GM18498 (cell line): ENCODE data around the gene BAIAP2L2.
"Not testable (repeated sequence)": the region's sequence is repeated elsewhere in the genome, so short reads cannot be mapped to it uniquely, and the experiment has no call there.

Experiments
- ATAC-seq: cut with Tn5 transposase; IDR thresholded peaks from one replicate; pipeline ENCODE4 v1.9.1; 2021; ENCODE audit warnings: mild to moderate bottlenecking, moderate library complexity; ENCODE audit not compliant: unreplicated experiment

Gene BAIAP2L2, protein sequence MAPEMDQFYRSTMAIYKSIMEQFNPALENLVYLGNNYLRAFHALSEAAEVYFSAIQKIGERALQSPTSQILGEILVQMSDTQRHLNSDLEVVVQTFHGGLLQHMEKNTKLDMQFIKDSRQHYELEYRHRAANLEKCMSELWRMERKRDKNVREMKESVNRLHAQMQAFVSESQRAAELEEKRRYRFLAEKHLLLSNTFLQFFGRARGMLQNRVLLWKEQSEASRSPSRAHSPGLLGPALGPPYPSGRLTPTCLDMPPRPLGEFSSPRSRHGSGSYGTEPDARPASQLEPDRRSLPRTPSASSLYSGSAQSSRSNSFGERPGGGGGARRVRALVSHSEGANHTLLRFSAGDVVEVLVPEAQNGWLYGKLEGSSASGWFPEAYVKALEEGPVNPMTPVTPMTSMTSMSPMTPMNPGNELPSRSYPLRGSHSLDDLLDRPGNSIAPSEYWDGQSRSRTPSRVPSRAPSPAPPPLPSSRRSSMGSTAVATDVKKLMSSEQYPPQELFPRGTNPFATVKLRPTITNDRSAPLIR

DNA sequence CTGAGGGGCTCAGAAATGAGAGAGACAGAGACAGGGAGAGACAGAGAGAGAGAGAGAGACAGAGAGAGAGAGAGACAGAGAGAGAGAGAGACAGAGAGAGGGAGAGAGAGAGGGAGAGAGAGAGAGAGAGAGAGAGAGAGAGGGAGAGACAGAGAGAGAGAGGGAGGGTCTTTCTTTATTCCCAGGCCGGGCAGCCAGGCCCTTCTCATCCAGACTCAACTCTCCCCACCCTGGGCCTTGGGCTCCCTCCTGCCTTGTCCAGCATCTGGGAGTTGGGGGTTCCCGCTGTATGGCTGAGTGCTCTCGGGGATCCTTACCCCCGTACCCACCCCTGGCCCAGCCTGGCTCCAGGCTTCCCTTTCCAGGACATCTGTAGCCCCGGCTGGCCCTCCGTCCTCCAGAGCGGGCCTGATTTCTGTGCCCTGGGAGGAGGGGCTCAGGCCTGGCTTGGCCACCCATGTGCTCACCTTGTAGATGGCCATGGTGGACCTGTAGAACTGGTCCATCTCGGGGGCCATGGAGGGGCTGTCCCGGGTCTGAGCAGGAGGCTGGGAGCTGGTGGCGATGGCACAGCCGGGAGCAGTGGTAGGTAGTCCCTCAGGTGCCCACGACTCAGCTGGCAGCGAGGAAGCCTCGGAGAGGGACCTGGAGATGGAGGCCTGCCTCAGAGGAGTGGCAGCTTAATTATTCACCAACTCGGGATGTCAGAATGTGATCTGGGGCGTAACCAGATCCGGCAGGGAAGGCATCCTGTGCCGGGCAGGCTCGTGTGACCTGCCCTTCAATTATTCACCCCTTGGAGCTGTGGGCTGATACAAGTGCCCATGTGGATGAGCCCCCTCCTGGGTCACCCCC lies at the start of gene BAIAP2L2:
BAIAP2L2 (minus strand) TSS at position 677 of the 855 bp plus-strand sequence; CDS start at position 518, 159 bp downstream.
- no peak for ATAC-seq

DNA sequence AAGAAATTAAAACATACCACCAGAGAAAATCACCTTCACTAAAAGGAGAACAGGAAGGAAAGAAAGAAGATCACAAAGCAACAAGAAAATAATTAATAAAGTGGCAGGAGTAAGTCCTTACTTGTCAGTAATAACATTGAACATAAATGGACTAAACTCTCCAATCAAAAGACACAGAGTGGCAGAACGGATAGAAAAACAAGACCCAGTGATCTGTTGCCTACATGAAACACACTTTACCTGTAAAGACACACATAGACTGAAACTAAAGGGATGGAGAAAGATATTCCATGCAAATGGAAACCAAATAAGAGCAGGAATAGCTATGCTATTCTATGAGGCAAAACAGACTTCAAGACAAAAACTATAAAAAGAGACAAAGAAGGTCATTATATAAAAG lies 45.2 kb upstream of the BAIAP2L2 start:
- ATAC-seq = no peak

DNA sequence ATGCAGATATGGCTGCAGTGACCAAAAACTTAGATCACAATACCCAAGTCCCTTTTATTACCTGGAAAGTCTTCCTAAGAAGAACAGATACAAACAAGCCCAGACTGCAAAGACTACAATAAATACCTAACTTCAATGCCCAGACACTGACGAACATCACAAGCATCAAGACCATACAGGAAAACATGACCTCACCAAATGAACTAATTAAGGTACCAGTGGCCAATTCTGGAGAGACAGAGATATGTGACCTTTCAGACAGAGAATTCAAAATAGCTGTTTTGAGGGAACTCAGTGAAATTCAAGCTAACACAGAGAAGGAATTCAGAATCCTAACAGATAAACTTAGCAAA lies 44.1 kb upstream of the BAIAP2L2 start:
- ATAC-seq = not testable (repeated sequence)

DNA sequence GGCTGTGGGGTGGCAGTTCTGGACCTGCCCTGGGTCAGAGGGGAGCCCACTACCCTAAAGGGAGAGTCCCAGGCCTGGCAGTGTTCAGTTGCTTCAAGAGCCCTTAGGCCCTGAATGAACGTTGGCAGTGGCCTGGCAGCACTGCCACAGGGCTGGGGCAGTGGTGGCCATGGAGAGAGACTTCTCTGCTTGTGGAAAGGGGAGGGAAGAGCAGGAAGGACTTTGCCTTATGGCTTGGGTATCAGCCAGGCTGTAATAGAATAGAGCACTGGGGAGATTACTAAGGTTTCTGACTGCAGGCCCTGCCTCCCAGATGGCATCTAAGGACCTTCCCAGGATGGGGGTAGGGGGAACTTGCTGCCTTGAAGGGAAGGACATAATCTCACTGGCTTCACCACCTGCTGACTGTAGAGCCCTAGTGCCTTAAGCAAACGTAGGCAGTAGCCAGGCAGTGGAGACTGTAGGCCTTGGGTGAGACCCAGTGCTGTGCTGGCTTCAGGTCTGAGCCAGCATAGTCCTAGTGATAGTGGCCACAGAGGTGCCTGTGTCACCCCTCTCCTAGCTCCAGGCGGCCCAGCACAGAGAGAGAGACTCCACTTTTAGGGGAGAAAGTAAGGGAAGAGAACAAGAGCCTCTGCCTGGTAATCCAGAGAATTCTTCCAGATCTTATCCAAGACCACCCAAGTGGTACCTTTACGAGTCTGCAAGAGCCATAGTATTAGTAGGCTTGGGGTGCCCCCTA lies 43.5 kb upstream of the BAIAP2L2 start:
- no peak for ATAC-seq

DNA sequence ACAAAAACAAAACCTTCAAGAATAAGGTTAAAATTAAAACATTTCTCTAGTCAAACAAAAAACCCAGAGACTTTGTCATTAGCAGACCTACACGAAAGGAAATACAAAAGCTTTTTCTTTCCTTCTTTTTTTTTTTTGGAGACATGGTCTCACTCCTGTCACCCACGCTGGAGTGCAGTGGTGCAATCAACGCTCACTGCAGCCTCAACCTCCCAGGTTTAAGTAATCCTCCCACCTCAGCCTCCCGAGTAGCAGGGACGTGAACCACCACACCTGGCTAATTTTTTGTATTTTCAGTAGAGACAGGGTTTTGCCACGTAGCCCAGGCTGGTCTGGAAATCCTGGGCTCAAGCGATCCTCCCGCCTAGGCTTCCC lies 40.6 kb upstream of the BAIAP2L2 start:
- ATAC-seq = no peak

DNA sequence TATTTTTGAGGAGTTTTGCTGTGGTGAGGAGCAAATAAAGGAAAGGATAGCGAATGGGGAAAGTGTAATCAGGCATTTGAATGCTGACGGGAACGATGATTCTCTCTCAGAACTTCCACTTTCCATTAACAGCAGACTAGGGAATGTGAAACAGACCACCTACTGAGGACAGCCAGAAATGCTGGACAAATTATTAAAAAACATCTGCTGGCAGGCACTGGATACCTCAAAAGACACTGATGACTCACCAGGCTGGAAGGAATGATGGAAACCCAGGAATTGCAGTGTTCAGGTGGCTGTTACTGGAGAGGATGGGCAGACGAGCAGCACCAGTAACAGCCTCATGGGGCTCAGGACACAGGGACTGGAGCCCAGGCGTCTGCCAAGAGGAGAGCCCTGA lies 37.8 kb upstream of the BAIAP2L2 start:
- ATAC-seq = no peak

DNA sequence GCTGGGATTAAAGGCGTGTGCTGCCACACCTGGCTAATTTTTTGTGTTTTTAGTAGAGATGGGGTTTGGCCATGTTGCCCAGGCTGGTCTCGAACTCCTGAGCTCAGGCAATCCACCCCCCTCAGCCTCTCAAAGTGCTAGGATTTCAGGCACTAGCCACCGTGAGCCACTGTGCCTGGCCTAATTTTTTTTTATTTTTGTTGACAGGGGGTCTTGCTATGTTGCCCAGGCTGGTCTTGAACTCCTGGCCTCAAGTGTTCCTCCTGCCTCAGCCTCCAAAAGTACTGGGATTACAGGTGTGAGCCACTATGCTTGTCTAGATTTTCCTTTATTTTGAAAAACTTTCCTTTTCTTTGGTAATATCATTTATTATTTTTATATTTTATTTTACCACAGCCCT lies 35.7 kb upstream of the BAIAP2L2 start:
- ATAC-seq = not testable (repeated sequence)

DNA sequence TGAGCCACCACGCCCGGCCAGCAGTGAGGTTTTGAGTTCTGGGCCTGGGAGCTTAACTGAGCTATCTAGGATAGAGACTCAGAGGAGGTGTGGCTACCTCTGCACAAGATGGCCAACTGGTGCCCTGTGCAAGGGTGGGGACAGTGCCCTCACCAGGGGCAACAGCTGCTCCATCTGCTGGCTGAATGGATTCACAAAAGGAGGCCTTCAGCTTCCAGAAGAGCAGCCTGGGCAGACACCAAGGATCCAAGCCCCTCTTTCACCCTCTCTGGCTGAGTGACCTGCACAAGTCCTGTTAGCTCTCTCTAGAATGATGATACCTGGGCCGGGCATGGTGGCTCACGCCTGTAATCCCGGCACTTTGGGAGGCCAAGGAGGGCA lies 33.5 kb upstream of the BAIAP2L2 start:
- no peak for ATAC-seq

DNA sequence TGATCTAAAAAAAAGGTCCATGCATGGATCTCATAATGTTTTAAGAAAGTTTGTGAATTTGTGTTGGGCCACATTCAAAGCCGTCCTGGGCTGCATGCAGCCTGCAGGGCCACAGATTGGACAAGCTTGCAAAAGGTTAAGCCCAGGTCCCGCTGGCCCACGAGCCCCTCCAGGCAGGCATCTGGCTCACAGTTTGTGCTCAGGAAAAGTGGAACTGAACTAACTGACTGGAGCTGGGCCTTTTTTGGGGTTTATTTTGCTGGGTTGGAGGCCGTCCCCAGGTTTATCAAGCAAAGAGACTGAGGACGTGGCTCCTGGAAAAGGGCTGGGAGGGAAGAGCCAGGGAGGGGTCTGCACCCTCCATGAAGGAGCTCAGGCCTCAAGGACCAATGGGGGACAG lies 32.1 kb upstream of the BAIAP2L2 start:
- no peak for ATAC-seq

DNA sequence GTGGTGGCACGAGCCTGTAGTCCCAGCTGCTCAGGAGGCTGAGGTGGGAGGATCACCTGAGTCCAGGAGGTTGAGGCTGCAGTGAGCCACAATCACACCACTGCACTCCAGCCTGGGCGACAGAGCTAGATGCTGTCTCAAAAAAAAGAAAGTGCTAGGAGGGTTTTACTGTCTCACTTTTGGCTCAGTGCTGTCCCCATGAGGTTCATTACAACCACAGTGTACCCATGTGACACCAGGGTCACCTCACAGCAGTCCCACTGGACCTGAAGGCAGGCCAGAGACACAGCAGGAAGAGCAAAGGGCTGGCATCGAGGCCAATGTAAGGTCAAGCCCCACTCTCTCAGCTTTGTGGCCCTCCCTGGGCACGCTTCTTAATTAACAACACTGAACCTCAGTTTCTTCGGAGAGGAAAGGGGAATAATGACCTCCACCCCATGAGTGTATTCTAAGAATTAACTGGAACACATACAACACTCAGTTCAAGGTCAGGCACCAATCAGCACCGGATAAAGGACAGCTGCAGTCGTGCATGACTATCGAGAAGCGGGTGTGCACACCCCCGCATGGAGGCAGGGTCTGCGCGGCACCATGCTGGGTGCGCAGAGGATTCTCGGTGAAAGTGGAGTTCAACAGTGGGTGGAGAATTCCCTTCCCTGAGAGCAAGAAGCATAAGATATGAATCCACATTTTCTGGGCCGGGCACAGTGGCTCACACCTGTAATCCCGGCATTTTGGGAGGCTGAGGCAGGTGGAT lies 30.9 kb upstream of the BAIAP2L2 start:
- ATAC-seq = no peak

DNA sequence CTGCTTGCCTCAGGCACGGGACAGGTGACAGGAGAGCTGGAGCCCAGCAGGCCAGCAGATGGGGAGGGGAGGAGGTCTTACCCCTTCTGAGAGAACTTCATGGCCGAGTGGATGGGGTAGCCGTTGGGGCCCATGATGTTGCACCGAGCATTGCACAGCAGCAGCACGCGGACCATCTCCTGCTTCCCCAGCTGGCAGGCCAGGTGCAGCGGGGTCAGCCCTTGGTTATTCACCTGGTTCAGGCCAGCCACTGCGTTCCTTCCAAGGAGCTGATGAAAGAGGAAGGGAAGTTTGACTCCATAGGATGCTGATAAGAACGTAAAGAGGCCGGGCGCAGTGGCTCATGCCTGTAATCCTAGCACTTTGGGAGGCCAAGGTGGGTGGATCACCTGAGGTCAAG lies 29.4 kb upstream of the BAIAP2L2 start:
- no peak for ATAC-seq

DNA sequence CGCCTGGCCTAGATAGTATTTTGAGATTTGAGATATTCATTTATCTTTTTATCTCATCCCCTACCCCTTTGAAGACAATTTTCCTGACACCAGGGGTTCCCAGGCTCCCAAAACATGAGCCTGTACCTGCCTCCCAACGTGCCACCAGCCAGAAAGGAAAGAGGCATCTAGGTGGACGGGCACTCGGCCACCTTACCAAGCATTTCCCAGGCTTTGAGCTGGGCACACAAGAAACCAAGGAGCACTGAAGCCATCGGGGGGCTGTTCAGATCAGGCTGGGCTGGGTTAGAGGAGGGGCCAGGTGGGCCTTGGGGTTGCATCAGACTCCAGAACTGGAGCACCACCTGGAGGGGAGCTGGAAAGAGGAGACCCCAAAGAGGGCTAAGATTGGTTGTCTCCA lies 28.5 kb upstream of the BAIAP2L2 start:
- ATAC-seq = no peak

DNA sequence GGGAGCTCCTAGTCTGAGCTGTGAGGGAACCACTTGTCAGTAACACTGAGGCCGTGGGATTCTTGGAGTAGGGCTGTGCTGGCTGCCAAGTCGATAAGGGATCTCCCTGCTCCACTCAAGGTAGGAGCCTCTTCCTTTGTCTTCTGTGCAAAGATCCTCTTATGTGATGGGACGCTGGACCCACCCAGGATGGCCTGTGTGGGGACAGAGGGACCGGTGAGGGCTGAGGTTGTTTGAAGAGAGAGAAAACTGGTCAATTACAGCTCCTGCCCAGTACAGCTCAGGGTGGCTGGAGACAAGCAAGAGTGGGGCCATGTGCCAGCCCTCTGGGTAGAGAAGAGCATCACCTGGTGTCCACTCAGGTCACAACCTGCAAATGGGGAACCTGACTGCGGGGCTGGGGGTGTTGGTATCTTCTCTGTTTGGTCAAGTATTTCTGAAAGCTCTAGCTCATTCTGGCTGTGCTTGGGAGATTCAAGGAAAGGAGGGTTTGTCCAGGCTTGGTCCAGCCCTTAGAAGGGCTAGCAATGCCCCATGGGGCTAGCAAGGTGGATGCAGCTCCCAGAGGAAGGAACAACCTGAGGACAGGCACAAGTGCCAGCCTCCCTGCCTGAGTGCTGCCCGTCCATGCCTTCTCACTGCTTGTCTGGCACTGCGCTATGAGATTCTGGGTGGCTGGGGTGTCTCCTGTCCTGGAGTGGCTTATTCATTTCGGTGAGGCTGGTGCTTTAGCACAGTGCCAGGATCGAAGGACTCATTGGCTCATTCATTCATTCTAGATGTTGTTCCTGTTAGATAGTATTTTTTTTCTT lies 27.6 kb upstream of the BAIAP2L2 start:
- no peak for ATAC-seq

DNA sequence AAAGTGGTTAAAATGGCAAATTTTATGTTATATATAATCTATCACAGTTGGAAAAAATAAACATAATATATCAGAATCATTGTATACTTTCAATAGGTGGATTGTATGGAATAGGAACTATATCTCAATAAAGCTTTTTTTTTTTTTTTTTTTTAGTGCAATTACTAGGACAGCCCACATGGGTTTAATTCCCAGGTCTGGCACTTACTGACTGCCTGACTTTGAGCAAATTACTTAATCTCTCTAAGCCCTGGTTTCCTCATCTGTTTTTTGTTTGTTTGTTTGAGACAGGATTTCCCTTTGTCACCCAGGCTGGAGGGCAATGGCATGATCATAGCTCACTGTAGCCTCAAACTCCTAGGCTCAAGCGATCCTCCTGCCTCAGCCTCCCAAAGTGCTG lies 26.1 kb upstream of the BAIAP2L2 start:
- no peak for ATAC-seq

DNA sequence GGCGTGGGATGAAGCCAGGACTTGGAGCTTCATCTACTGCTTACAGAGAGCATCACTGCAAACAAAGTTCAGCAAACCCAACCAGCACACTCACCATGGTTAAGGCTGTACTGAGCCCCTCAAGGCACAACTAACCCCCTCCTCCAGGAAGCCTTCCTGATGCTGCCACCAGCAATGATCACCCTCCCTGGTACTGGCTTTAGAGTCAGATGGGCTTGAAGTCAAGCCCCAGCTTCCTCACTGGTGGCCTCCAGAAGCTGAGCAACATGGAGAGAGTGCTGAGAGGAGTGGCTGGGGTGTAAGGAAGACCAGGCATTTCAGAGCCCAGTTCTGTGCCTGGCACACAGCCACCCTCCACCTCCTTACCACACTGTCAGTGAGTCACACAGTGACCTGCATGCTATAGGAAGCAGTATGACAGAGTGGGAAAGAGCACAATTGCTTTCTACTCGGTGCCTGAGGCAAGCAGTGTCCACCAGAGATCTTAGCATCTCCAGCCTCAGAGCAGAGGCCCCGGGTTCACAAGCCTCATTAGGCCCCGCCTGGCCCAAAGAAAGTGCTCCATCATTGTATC lies 24.7 kb upstream of the BAIAP2L2 start:
- no peak for ATAC-seq

DNA sequence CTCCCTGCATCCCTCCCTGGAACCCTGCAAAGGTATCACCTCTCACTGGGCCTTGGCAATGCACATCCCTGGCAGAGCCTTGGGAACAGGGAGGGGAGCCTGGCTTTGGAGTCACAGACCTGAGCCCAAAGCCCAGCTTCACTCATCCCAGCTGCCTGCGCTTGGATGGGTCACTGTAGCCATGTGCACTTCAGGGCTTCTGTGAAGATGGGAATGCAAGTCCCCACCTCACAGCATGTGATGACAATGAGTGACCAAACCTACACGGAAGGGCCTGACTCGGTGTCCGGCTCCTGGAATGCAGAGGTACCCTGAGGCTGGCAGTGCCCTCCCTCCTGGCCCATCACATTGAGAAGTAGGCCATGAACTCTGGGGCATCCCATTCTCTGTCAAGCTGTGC lies 22.8 kb upstream of the BAIAP2L2 start:
- ATAC-seq = no peak

DNA sequence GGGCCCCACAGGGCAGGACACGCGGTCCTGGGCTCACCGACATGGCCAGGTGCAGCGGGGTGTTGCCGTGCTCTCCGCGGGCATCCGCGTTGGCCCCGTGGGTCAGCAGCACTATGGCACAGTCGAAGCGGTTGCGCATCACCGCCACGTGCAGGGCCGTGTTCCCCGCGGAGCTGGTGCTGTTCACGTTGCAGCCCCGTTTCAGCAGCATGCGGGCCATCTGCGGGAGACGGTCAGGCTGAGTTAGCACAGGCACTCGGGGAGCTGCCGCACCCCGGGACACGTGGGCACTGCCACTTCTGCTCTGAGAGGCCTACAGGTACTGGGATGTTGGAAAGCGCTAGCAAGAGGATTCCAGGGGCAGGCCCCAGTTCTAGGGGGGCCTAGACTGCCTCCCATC lies 22.3 kb upstream of the BAIAP2L2 start:
- no peak for ATAC-seq

DNA sequence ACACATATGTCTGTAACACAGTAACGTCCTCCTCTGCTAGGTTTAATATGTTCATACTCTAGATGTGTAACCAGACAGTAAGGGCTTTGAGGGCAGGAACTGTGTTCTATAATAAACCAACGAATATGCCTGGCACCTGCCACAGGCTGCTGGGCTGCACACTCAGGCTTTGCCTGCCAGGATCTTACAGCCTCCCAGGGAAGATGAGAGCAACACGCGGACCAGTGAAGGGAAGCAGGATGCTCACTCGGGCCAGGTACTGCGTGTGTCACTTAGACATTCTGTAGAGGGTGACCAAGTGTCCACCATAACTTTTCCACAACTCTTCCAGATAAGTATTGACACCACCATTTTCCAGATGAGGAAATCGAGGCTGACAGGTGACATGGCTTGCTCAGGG lies 21.7 kb upstream of the BAIAP2L2 start:
- ATAC-seq = no peak

DNA sequence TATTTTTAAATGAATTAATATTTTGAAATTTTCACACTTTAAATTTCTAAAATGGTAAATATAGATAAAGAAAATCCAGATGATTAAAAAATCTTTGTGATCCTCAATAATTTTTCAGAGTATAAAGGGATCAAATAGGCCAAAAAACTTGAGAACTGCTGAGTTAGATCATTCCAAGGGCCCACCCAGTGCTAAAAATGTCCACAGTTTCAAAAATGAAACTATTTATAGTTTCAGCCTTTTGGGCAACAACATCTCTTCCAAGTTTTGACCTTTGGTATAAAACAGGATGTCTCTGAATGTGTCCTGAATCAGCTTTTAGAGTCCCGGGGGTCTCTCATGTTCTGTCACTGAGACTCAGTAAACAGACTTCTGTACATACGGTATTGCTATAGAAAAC lies 20.9 kb upstream of the BAIAP2L2 start:
- no peak for ATAC-seq
